Measurements from ENCODE around the gene MLPH.
"Not testable (repeated sequence)": the region's sequence is repeated elsewhere in the genome, so short reads cannot be mapped to it uniquely, and the experiment has no call there.

MLPH gene

GRCh38 chr2:237459226-237459625 lies 27.8 kb upstream of the MLPH start:
- DNase-seq = no peak

- DNase-seq = no peak
These were observed 27.3 kb upstream of the MLPH start for GRCh38 chr2:237459741-237460174.

GRCh38 chr2:237464757-237465391 lies 22.2 kb upstream of the MLPH start:
- no peak for DNase-seq

- DNase-seq = no peak
These were observed 21.4 kb upstream of the MLPH start for GRCh38 chr2:237465515-237466148.

- DNase-seq = no peak
These were observed 20.8 kb upstream of the MLPH start for GRCh38 chr2:237466211-237466610.

GRCh38 chr2:237467447-237468179 lies 19.4 kb upstream of the MLPH start:
- DNase-seq = no peak

GRCh38 chr2:237469410-237469809 lies 17.6 kb upstream of the MLPH start:
- not testable (repeated sequence) for DNase-seq

GRCh38 chr2:237469849-237470248 lies 17.2 kb upstream of the MLPH start:
- no peak for DNase-seq

- no peak for DNase-seq
These were observed 16.1 kb upstream of the MLPH start for GRCh38 chr2:237470914-237471313.

GRCh38 chr2:237471438-237472186 lies 15.4 kb upstream of the MLPH start:
- no peak for DNase-seq

GRCh38 chr2:237472187-237472712 lies 14.8 kb upstream of the MLPH start:
- DNase-seq = no peak

GRCh38 chr2:237472909-237473877 lies 13.9 kb upstream of the MLPH start:
- DNase-seq = no peak

- no peak for DNase-seq
These were observed 13.1 kb upstream of the MLPH start for GRCh38 chr2:237473878-237474441.

- DNase-seq = no peak
These were observed 12.6 kb upstream of the MLPH start for GRCh38 chr2:237474442-237474911.

GRCh38 chr2:237474931-237475703 lies 11.9 kb upstream of the MLPH start:
- DNase-seq = peak; percentile 59

GRCh38 chr2:237475704-237476141 lies 11.3 kb upstream of the MLPH start:
- DNase-seq = no peak

GRCh38 chr2:237478095-237478494 lies 9.0 kb upstream of the MLPH start:
- no peak for DNase-seq

- DNase-seq = no peak
These were observed 8.1 kb upstream of the MLPH start for GRCh38 chr2:237478979-237479378.

- DNase-seq = no peak
These were observed 7.3 kb upstream of the MLPH start for GRCh38 chr2:237479747-237480146.

GRCh38 chr2:237480556-237480955 lies 6.5 kb upstream of the MLPH start:
- DNase-seq = no peak

Data from NK-92 treated with Interleukin-12 subunit alpha and Interleukin-12 subunit beta, amount 100 ng/mL, for 24 hours (cell line).